Left renal cortex interstitium (tissue), 4 donors: ENCODE data around the gene EPB41L3. TPM values are rescaled to one million over a fixed set of nuclear protein-coding genes. Genes with fewer than 3 reads are reported as not detected.
"Not testable (repeated sequence)": the region's sequence is repeated elsewhere in the genome, so short reads cannot be mapped to it uniquely, and the experiment has no call there.

Experiments
- DNase-seq, 4 donors: peaks; one replicate each; pipeline ENCODE4 v3.0.0-alpha.2; 2013; ENCODE audit warnings: low read depth in 4 of 4, low spot score in 2 of 4, missing footprints in 1 of 4
- polyA plus RNA-seq, 4 donors: library from polyadenylated mRNA; unstranded; fragments of 120-200 nt; gene quantifications; one replicate each; pipeline ENCODE4 v1.2.1, GENCODE V29; 2013; ENCODE audit not compliant: insufficient read length in 4 of 4

The EPB41L3 gene
- polyA plus RNA-seq, 4 donors: 51.9 to 65.7 (median 59.7) TPM

DNA sequence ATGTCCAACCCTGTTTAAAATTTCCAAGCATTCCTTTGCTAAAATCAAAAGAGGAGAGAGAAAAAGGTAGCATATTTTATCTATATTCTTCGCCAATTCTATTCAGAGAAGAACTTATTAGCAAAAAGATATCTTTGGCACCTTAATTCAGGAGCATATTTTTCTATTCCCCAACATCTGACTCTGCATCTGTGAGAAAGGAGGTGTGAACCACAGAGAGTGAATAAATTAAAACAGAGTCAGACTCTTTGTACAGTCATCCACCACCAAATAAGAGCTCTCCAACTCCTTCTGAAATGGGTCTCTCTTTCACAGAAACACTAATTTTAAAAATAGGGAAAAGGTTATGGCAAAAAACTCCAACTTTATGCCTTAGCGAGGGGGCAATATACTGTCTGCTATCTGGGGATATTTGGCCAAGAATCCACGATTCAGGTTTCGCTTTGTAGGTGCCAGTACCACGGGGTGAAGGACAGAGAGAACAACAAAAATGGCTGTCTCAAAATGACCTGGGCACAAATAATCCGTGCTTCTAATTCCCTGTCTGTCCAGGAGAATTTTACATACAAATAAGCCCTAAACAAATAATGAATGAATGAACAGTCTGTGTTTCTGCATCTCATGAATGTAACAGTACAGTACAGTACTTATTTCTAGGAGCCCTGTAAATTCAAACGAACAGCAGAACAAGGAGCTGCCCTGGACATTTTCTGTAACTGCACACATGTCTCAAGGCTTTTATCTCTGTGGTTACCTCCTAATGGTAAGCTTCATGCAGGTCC, 43.4 kb downstream of the EPB41L3 start:
- no peak for DNase-seq

DNA sequence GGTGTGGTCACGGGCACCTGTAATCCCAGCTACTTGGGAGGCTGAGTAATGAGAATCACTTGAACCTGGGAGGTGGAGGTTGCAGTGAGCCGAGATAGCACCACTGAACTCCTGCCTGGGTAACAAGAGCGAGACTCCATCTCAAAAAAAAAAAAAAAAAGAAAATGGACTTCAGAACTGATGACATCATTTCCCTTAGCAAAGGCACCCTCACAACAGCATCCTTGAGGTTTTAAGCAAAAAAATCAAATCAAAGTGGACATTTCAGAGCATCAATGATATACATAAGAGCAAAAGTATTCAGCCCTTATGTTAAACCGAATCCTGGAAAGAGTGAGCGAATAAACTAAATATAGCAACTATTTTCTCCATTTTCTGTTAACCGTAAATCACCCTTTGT, 45.3 kb downstream of the EPB41L3 start:
- no peak for DNase-seq

DNA sequence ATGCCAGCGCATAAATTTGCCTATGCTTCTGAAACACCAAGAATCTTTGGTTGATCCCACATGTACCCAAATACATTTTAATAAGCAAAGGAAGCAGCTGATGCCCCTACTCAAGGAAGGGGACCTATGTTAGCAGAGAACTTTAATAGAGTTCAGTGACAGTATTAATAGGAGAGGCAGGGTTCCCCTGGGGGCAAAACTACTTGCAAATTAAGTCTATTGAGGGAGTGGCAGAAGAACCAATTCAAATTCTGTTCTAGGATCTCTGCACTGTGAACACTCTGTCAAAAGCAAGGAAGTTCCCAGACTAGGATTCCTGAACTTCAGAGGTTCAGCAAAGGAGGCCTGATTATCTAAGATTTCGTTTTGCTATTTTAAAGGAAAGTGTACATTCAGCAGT, 47.5 kb downstream of the EPB41L3 start:
- DNase-seq: no peak

DNA sequence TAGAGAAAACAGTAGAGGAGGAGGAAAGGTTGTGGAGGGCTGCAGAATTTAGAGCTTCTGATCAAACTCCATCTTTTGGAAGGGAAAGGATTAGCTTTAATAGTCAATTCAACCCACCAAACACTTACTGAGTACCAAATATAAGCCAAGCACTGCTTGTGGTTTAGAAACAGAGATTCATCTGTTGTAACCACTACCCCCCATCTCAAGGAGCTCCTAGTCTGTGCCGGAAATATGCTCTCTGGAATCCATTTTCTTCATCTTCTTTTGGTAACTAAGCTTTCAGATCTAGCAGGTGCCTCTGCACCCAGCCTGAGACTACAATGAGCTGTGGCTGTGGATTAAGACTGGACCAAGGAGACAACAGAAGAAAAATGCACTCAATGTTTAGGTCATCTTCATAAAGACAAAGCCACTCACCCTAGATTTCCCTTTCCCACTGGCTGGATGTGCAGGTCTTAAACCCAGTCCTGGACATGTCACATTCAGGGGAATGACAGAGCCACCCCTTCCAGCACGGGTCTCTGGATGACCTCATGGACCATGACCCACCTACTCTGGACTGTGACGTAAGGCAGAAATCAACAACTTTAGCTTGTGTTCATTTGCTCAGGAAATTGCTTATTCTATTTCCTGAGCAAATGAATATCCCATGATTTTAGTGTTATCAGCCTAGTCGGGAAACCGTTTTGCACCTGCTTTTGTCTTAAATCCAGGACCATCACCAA, 52.9 kb downstream of the EPB41L3 start:
- DNase-seq: no peak

DNA sequence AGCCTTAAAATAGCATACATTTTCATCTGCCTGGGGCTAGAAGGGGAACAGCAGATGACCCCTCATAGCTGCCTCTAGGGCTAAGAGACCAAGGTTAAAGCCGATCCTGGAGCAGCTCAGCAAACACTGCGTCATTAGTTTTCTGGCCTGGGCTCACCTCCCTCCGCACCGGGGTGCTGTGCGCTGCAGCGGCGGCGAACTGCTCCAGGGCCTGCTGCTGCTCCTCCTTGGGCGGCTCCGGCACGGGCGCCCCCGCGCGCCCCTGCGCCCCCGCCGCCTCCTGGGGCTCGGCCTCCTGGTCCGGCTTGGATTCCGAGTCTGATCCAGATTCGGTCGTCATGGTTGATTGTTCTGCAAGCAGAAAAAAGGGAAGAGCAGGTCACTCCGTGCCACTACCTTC, 55.0 kb downstream of the EPB41L3 start:
- no peak for DNase-seq

DNA sequence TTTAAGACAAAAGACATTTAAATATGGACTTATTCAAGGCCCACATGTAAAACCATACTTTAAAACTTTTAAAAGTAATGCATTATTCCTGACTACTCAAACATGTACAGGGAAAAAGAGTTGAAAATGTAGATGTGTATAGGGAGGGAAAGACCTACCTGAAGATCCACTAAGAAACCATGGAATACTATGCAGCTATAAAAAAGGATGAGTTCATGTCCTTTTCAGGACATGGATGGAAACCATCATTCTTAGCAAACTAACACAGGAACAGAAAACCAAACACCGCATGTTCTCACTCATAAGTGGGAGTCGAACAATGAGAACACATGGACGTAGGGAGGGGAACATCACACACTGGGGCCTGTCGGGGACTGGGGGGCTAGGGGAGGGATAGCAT, 55.8 kb downstream of the EPB41L3 start:
- DNase-seq: not testable (repeated sequence)

DNA sequence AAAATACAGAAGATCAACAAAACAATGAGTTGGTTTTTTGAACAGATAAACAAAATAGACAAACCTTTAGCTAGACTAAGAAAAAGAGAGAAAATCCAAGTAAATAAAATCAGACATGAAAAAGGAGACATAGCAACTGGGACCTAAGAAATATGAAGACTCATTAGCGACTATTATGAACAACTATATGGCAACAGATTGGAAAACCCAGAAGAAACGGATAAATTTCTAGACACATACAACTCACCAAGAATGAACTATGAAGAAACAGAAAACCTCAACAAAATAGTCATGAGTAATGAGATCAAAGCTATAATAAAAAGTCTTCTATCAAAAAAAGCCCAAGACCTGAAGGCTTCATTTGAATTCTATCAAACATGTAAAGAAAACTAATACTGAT, 59.3 kb downstream of the EPB41L3 start:
- no peak for DNase-seq

DNA sequence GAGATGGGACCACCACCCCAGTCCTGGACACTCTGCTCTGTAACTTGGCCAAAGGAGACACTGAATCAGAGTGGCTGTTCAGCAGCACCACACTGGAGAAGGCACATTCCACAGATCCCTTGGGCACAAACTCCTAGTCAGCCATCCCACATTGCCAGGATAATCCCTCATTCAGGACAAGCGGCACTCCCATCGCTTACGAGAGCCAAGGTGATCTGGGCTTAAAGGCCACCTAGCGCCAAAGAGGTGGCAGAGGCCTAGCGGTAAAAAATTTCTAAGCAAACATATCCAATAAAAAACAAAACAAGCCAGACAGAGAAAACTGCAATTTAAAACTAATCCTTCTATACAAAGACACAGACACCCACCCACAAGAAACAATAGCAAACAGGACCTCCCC, 62.2 kb downstream of the EPB41L3 start:
- DNase-seq: no peak

DNA sequence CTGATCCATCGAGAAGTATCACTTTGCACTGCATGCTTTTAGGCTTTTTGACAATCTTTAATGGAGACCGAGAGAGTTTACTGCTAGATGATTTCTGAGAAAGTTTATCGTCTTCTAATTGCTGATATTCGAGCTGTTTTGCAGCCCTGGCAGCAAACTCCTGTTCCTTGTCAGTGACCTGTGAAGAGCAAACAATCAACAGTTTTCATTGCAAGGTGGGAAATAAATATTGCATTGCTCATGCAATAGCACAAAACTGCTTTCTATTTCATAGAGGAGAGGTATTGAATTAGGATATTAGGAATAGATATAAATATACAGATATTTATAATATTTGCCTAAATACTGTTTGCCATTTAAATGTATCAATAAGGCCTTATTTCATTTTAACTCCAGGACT, 65.5 kb downstream of the EPB41L3 start:
- no peak for DNase-seq

DNA sequence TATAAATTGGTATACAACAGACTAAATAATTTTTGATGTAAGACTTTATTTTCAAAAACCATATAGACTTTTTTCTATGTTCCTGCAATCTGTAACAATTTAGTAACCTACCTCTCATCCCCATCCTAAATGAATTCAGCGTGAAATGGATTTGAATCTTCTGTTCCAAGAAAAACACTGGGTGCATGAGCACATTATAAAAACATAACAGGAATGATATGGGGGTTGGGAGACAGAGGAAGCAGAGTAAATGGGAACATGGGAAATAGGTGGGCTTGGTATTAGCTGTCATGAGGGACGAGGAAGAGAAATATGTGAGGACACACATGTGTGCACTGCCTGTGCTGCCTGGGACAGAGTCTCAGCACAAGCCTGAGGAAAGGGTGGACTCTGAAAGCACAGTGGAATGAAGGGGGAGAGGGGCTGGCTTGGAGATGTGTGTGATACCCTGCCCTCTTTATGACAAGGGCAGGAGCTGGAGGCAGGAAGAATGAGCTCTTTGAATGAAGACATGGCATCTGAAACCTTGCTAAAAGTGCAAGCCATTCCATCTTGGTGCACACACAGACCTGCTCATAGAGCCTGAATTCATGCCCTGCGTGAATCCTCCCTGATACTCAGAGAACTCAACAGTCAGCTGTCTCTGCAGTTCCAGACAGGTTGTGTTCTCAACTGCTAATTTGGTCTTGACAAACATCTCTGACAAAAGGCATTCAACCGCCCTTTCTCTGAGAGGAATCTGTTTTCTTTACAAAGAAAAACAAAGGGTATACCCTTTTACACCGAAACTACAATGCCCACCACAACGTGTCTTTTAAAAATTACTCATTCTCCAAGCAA, 66.6 kb downstream of the EPB41L3 start:
- no peak for DNase-seq

DNA sequence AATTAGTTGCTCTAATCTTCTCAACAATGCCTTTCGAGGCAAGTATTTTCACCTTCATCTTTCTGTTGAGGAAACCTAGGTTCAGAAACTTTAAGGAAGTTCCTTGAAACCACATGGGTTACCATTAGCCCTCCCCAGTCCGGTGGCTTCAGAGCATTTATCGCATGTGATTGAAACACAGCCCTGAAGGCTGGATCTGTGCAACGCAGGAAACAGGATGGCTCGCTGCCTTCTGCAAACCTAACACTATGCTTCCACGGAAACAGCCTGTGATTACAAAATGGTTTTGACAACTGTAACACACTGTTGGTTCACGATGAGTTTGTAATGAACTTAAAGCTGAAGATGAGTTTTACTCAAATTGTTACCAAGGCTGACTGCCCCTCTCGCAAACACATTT, 68.5 kb downstream of the EPB41L3 start:
- no peak for DNase-seq

DNA sequence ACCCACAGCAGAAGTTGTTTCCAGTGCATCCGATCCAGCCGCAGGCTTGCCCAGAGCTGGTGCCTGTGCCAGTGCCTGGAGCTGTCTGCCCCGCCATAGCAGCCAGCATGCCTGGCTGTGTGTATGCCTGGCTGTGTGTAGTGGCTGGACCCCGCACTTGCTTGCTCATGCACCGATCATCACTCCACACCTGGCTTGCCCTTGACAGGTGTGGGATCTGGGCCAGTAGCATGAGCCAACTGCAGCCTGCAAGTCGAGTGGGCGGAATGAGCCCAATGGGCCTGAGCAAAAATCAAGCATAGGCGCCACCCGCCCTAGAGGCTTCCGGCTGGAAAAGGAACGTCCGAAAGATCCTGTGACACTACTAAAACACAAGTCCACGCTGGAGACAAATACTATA, 74.5 kb downstream of the EPB41L3 start:
- DNase-seq: no peak

DNA sequence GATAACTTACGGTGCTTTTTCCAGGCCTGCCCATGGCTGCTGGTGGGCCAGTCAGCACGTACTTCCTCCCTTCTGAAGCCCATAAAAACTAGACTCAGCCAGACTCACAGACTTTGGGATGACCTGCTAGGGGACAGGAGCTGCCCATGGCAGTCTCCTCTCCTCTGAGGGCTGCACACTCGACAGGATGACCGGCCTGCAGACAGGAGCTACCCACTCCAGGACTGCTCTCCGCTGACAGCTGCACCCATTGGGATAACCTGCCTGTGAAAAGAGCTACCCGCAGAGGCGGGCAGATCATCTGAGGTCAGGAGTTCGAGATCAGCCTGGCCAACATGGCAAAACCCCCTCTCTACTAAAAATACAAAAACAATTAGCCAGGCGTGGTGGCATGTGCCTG, 75.4 kb downstream of the EPB41L3 start:
- no peak for DNase-seq

DNA sequence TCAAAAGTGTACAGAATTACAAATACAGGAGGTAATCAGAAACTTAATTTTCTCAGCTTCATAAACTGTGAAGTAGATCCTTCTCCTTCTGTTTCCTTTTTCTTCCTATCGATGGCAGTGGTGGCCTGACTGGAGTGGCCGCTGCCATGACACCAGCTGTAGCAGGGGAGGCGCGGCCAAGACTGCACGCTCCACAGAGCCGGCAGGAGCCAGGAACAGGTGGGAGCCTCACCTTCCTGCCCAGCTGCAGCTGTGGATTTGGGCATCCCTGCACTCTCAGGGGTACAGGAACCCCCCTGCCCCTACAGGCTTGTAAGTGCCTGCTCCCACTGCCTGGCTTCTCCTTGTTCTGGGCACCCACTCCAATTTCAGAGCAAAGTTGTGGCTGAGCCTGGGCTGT, 76.1 kb downstream of the EPB41L3 start:
- no peak for DNase-seq

DNA sequence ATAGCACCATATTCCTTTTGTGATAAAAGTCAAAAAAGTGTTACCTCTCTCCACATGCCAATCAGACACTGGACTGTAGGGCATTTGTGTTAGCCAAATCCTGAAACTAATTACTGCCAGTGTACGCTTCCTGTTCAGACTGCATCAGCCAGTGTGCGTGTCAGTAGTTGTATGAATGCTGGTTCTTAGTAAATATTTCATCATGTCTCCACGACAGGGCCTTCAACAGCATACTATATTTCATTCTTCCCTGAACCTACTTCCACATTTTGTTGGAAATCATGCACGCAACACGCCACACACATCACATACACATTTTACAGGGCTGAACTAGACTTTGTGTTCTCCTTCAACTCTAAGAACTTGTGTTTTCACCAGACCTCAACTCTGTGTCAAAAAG, 77.5 kb downstream of the EPB41L3 start:
- no peak for DNase-seq

DNA sequence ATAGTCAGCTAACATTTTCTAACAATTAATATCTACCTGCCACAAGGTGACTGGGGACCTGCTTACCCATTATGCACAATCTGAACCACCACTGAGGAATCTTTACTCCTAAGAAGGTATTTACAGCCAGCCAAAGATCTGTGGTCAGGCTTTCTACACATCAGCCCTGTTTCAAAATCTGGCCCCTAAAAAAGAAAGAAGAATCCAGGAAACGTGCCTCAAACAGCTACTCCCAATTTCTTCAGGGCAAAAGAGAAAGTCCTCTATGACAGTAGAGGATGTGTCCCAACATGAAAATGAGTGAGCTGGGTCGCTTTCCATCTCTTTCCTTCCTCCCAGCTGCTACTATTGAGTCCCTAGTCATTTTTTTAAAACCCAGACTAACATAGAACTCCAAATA, 79.5 kb downstream of the EPB41L3 start:
- no peak for DNase-seq

DNA sequence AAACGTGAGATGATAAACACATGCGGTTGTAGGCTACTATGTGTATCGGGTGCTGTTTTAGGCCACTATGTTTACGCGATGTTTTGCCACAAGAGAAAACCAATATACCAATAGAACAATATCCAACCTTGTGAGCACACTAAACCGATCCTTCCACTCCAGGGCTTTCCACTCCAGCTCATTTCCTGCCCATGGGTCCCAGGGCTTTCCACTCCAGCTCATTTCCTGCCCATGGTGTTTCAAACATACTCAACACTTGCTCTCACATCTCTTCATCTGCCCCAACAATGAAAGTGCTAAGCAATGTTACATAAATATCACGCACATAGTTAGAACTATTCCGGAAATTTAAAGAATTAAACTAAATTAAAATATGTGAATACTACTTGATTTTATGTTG, 80.0 kb downstream of the EPB41L3 start:
- DNase-seq: no peak

DNA sequence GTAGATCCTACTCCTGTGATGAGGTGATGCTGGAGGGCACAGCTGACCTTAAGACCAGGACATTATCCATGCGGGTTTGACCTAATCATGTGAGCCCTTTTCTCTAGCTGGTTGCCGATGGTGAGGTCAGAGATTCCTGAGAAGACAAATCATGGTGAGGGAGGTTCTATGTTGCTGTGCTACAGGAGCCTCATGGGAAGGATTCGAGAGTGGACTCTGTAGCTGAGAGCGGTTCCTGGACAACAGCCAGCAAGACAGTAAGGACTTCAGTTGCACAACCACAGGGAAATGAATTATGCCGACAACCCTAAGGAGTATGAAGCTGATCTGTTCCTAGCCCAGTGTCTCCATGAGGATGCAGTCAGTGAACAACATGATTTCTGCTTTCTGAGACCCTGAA, 80.4 kb downstream of the EPB41L3 start:
- DNase-seq: no peak

DNA sequence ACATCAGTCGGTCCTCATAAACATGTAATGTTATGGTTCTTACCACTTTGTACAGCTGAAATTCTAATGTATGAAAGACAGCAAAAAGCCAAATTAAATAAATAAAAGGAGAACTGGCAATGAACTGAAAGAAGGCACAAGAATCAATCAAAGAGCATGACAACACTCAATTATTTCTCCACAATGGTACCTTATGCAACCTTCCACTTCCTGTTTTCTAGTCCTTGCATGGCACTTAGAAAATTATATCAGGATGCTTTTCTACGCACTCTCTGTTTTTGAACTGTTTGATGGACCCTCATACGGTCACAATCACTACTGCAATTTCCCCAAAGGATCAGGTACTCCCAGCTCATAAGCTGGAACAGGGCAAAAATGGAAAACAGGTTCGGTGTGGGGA, 81.6 kb downstream of the EPB41L3 start:
- DNase-seq: no peak

DNA sequence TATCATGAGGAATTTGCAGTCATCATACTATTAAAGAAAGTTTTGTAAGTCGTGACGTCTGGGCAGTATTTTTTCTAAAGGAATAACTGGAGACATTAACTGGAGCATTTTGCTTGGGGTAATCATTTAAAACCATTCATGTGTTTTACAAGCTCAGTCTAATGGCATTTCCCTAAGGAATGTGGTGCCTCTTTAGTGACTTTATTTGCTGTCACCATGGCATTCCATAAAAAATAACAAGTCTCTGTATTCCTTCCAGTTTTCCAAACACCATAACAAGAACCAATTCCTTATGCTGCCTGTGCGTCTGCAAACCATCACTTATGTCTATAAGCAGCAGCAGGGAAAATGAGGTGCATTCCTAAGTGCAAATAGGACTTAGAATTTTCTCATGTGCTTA, 82.8 kb downstream of the EPB41L3 start:
- DNase-seq: peak in 1 of 4 donors; percentile 40

DNA sequence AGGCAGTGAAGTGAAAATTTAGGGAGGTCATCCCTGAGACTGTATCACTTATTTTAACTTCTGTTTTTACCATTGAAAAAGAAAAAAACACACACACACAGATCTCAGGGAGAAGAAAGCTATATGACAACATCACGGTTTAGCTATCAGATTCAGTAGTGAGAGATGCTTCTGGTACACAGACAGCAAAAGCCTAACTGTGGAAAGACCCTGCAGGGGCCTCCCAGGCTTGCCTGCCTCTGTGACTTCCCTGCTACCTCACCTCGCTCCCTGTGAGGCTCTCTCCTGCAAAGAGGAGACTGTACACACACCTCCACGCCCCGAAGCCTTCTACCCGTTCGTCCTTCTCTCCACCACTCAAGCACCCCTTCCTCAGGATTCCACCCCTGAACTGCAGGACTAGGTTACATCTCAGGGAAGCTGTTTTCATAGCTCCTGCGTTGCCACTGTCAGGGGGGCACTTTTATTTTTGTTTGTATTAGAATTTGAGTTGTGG, 86.3 kb downstream of the EPB41L3 start:
- DNase-seq: no peak
